GM12892 (cell line): ENCODE results near the gene NAP1L4.

Source experiments
- DNase-seq: peaks from one replicate; pipeline ENCODE4 v3.0.0; 2011; ENCODE audit not compliant: insufficient read length
- FAIRE-seq: peaks from 2 replicates; lab custom pipeline; 2011; peaks lifted over from hg19 to GRCh38; lab: Jason Lieb, UNC
- POLR2A ChIP-seq: IDR thresholded peaks from 2 replicates; pipeline ENCODE4 v1.6.1; 2011; ENCODE audit warnings: low read depth, low read length, control low read depth
- POLR2AphosphoS5 ChIP-seq: IDR thresholded peaks from 2 replicates; pipeline ENCODE4 v1.6.1; 2011; ENCODE audit warnings: low read depth, low read length, control low read depth
- TAF1 ChIP-seq: IDR thresholded peaks from 2 replicates; pipeline ENCODE4 v1.6.1; 2011; ENCODE audit warnings: low read depth, mild to moderate bottlenecking, control low read depth, low read length, borderline replicate concordance

Gene NAP1L4

GRCh38 chr11:2999464-2999998 lies 7.4 kb upstream of the NAP1L4 start:
- TF ChIP-seq TAF1, result no peak
- TF ChIP-seq POLR2A, result no peak
- TF ChIP-seq POLR2AphosphoS5, result no peak
- no peak for FAIRE-seq
- no peak for DNase-seq

DNA sequence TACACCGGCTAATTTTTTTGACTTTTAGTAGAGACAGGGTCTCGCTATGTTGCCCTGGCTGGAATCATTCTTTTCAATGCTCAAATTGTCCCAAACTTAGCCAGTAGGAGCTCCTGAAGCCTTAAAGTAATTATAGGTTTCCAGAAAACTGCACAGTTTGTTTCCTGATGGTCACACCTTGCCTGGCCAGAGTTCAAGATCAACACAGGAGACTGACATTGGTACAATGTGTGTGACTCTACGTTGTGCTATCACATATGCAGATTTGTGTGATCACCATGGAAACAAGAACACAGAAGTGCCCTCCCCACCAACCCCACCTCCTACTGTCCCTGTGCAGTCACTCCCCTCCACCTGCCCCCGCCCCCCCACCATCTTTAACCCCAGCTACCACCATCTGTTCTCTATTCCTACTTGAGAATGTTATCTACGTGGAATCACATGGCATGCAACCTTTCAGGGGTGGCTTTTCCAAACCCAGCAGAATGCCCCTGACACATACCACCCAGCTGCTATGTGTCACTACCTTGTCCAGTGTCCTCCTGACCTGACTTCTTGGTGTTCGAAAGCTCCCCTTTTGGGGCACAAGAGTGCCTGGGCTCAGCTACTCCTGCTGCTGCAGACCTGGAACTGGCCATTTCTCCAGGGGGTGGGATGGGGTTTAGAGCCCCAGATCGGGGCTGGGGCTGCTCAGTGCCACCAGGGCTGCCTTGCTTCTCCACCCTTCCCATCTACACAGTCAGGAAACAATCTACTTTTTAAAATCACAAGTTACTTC lies 6.1 kb upstream of the NAP1L4 start:
- no peak for DNase-seq
- no peak for FAIRE-seq
- TF ChIP-seq POLR2AphosphoS5 (no peak), TAF1 (no peak), POLR2A (no peak)

DNA sequence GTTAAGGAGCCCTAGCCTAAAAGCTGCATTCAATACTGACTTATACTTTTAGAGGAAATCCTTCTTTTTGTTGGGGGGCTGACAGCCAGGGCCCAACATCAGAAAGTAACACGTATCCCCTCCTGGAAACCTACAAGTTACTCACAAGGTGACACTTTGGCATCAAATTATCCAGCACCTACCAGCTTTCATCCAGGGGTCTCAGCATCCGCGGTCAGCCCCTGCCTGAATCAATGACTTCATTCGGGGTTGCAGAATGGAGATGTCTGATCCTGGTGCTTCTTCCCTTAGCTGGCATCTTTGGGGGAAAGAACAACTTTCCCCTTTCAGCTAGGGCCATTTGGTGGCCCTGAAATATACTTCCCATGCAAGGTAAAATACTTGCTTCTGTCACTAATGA lies 5.3 kb upstream of the NAP1L4 start:
- no peak for TF ChIP-seq TAF1
- no peak for TF ChIP-seq POLR2AphosphoS5
- no peak for TF ChIP-seq POLR2A
- no peak for DNase-seq
- FAIRE-seq, result no peak

- FAIRE-seq (no peak), DNase-seq (no peak)
- TF ChIP-seq TAF1 (no peak), POLR2AphosphoS5 (no peak), POLR2A (no peak)
Observed at GRCh38 chr11:2996976-2997375, 4.8 kb upstream of the NAP1L4 start.

DNA sequence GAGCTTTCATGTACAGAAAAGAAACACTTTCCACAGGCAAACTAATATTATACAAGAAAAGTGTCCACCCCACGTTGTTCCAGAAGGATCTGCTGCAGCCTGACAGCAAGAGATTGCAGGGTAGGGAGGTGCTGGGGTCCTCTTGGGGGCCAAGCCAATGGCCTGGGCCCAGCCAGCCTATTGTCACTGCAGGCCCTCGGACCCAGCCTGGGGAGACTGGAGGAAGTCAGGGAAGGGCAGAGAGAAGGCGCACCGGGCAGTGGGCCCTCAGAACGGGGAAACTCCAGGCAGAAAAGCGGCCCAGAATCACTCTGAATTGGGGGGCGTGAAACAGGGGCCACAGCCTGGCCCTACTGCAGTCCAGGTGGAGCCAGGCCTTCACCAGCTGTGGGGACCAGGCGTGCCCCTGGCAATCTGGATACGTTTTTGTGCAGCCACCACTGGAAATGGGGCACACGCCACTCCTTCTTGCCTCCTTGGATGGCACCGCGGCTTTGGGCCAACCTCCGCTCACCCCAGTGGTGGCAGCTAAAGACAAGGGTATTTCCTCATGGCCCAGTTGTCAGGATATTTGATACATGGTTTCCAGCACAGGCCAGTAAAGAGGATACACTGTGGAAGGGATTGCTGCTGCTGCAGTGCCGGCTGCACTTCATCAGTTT lies 3.9 kb upstream of the NAP1L4 start:
- no peak for FAIRE-seq
- TF ChIP-seq TAF1, result no peak
- TF ChIP-seq POLR2AphosphoS5, result no peak
- TF ChIP-seq POLR2A, result no peak
- DNase-seq, result no peak

DNA sequence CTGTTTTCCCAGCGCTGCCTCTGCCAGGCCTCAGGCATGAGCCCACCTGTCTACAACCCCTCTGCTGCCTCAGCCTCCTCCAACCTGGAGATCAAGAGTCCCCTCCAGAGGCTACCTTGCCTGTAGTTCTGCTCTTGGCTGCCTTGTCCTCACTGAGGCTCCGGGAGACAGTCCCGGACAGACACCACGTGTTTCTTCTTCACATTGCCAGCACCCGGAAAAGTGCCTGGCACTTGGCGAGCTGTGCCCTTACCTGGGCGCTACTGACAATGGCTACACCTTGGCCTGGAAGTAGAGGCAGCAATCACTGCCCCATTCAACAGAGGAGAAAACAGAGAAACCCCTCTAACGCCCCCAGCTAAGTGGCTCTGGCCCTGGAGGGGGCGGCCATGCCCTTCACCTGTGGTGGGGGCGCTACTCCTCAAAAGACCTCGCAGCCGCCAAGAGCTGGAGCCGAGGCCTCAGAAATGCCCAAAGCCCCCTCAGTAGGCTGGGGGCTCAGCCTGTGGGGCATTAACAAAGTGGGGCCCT lies 3.0 kb upstream of the NAP1L4 start:
- TF ChIP-seq TAF1, result no peak
- TF ChIP-seq POLR2A, result no peak
- no peak for TF ChIP-seq POLR2AphosphoS5
- DNase-seq (no peak), FAIRE-seq (no peak)

DNA sequence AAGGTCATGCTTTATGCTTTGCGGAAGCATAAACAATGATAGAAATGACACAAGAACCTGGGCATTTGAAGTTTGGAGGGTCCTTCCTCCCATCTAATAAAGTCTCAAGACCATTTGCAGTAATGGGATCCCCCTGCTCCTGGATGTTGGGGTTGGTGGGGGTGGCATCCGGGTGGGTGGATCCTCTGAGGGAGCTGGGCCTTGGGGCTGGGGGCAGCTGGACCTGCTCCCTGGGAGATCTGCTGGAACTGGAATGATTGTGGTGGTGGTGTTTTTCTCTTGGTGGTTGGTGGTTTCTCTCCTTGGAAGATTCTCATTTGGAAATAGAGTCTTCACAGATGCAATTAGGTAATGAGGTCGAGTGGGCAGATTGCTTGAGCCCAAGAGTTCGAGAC lies 2.2 kb upstream of the NAP1L4 start:
- FAIRE-seq (no peak), DNase-seq (no peak)
- TF ChIP-seq POLR2A (no peak), TAF1 (no peak), POLR2AphosphoS5 (no peak)

GRCh38 chr11:2992997-2993325 lies 832 bp upstream of the NAP1L4 start:
- FAIRE-seq (peak; percentile 21), DNase-seq (no peak)
- TF ChIP-seq TAF1, result no peak
- TF ChIP-seq POLR2AphosphoS5, result no peak
- no peak for TF ChIP-seq POLR2A

GRCh38 chr11:2991452-2992233 lies 486 bp downstream of the NAP1L4 start:
- no peak for DNase-seq
- no peak for FAIRE-seq

DNA sequence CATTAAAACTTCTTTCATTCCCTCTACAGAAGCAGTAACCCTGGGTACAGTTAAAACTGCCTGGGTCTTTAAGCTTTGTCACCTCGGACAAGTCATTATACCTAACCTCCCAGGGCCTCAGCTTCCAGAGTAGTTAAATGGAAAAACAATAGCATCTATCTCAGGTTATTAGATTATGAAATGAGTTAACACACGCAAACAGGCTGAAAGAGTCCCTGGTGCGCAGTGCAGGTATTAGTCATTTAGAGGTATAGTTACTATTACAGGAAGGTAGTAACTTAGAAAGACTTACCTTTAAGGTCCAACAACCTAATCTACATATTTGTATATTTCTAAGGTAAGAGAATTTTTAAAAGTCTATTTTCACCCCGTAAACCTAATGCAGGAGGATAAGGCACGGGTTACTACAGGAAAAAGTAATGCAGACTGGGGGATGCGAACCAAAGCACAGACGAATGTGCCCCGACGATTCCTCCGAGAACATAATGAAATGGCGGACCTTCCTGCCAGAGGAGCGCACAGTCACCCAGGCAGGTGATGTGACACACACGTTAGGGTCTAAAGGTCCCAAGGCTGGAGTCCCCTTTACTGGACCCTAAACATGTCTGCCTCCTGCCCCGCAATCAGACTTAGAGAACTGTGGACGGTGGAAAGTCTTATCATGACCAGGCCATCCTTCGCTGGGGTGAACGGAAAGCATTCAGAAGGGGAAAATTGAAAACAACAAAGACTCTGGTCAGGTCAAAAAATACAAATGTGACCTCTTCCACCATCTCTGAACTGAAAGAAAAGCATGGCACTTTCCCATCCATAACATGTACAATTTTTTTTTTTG lies 1.3 kb downstream of the NAP1L4 start:
- no peak for FAIRE-seq
- DNase-seq, result no peak
- TF ChIP-seq TAF1 (peak; percentile 45; the same call in 1 of the 2 replicates), POLR2A (peak; percentile 74), POLR2AphosphoS5 (peak; percentile 67)

More at GRCh38 chr11:2991452-2992233, 486 bp downstream of the NAP1L4 start:
- no peak for TF ChIP-seq POLR2AphosphoS5
- 0 out of 2 replicates have a peak, but pooled peaks have one; percentile 1 for TF ChIP-seq POLR2A

DNA sequence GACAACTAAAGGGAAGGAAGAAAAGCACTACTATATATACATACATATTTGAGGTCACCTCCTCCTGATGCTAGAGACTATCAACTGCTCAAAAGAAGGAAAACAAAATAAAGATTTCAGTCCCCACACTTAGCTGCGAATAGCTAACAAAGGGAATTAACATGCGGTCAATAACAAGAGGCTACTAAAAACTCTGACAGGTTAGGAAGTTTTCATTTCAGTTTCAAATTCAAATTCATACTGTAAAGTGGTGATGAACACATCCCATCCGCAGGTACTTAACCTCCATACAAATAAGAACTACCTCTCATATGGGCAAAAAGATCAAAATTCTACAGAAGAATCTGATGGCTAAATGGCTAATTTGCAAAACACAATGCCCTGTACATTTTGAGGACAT lies 2.6 kb downstream of the NAP1L4 start:
- FAIRE-seq (no peak), DNase-seq (no peak)
- TF ChIP-seq POLR2AphosphoS5 (no peak), POLR2A (no peak), TAF1 (no peak)
